Measurements from ENCODE around the gene MMP23B.

DNA sequence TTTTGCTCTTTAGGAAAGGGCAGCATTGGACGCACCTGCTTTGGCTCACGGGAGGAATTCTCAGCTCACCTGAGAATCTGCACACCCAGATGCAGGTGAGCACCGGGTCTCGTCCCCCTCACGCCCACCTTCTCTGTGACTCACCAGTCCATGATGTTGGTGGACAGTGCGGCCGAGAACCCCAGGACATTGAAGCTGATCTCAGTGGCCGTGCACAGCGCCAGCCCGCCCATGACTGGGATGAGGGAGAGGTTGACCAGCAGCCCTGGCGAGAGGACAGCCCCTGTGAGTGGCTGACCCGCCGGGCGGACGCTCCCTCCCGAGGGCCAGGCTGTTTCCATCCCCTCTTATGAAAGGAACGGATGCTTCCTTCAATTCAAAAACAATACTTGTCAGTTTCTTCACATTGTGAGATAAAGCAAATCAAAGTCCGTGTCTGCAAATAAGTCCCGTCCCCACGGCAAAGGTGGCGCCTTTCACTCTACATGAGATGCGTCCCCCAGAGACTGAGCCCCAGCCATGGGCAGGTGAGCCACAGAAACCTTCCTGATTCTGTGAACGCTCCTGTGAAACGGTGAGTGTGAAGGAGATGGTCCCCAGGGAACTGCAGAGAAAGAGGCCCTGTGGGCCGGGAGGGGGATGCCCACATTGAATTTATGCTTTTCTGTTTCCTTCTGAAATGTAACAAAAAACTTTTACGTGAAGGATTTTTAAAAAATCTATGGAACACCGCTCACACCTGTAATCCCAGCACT, 39.6 kb downstream of the MMP23B start:
- TF ChIP-seq, protein P1, sequence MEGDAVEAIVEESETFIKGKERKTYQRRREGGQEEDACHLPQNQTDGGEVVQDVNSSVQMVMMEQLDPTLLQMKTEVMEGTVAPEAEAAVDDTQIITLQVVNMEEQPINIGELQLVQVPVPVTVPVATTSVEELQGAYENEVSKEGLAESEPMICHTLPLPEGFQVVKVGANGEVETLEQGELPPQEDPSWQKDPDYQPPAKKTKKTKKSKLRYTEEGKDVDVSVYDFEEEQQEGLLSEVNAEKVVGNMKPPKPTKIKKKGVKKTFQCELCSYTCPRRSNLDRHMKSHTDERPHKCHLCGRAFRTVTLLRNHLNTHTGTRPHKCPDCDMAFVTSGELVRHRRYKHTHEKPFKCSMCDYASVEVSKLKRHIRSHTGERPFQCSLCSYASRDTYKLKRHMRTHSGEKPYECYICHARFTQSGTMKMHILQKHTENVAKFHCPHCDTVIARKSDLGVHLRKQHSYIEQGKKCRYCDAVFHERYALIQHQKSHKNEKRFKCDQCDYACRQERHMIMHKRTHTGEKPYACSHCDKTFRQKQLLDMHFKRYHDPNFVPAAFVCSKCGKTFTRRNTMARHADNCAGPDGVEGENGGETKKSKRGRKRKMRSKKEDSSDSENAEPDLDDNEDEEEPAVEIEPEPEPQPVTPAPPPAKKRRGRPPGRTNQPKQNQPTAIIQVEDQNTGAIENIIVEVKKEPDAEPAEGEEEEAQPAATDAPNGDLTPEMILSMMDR (IDR thresholded peaks at IDR 0.05), result no peak
- no peak for TF ChIP-seq POLR2A (IDR thresholded peaks at IDR 0.05)

Data from uterus (tissue), 2 donors.